ENCODE measurements around the gene SCAMP5. TPM values are rescaled to one million over a fixed set of nuclear protein-coding genes. Genes with fewer than 3 reads are reported as not detected.

Gene SCAMP5
- total RNA-seq, 1 donor from 2014 or later, result 13.9 TPM

- Histone ChIP-seq H3K36me3 (ENCODE audit: control insufficient read depth, insufficient read depth, low read length) (no peaks in the 10 kb centered on the region), H3K27me3 (ENCODE audit: control insufficient read depth, insufficient read depth, low read length) (no peaks in the 10 kb centered on the region), H3K4me3 (ENCODE audit: low read depth, low read length) (no peak overlapping the region)
- TF ChIP-seq CTCF (IDR thresholded peaks at IDR 0.05; ENCODE audit: insufficient read depth, low read length, poor library complexity, severe bottlenecking), result no peak
- DNase-seq (ENCODE audit: low read depth), result no peak
Measured at GRCh38 chr15:75054172-75054897, 59.0 kb downstream of the SCAMP5 start.

GRCh38 chr15:75056036-75056435 lies 60.7 kb downstream of the SCAMP5 start:
- Histone ChIP-seq H3K36me3 (ENCODE audit: control insufficient read depth, insufficient read depth, low read length) (no peaks in the 10 kb centered on the region), H3K4me3 (ENCODE audit: low read depth, low read length) (no peak overlapping the region), H3K27me3 (ENCODE audit: control insufficient read depth, insufficient read depth, low read length) (no peaks in the 10 kb centered on the region)
- DNase-seq (ENCODE audit: low read depth), result no peak
- no peak for TF ChIP-seq CTCF (IDR thresholded peaks at IDR 0.05; ENCODE audit: insufficient read depth, low read length, poor library complexity, severe bottlenecking)

GRCh38 chr15:75058127-75058905 lies 63.0 kb downstream of the SCAMP5 start:
- Histone ChIP-seq H3K36me3 (ENCODE audit: control insufficient read depth, insufficient read depth, low read length) (no peaks in the 10 kb centered on the region), H3K4me3 (ENCODE audit: low read depth, low read length) (no peak overlapping the region), H3K27me3 (ENCODE audit: control insufficient read depth, insufficient read depth, low read length) (no peaks in the 10 kb centered on the region)
- DNase-seq (ENCODE audit: low read depth), result no peak
- TF ChIP-seq CTCF (IDR thresholded peaks at IDR 0.05; ENCODE audit: insufficient read depth, low read length, poor library complexity, severe bottlenecking), result no peak

GRCh38 chr15:75059607-75060006 lies 64.2 kb downstream of the SCAMP5 start:
- Histone ChIP-seq H3K36me3 (ENCODE audit: control insufficient read depth, insufficient read depth, low read length) (no peaks in the 10 kb centered on the region), H3K4me3 (ENCODE audit: low read depth, low read length) (no peak overlapping the region), H3K27me3 (ENCODE audit: control insufficient read depth, insufficient read depth, low read length) (no peaks in the 10 kb centered on the region)
- no peak for DNase-seq (ENCODE audit: low read depth)
- TF ChIP-seq CTCF (IDR thresholded peaks at IDR 0.05; ENCODE audit: insufficient read depth, low read length, poor library complexity, severe bottlenecking), result no peak

GRCh38 chr15:75061272-75061671 lies 65.9 kb downstream of the SCAMP5 start:
- Histone ChIP-seq H3K4me3 (ENCODE audit: low read depth, low read length) (no peak overlapping the region), H3K36me3 (ENCODE audit: control insufficient read depth, insufficient read depth, low read length) (no peaks in the 10 kb centered on the region), H3K27me3 (ENCODE audit: control insufficient read depth, insufficient read depth, low read length) (no peaks in the 10 kb centered on the region)
- no peak for TF ChIP-seq CTCF (IDR thresholded peaks at IDR 0.05; ENCODE audit: insufficient read depth, low read length, poor library complexity, severe bottlenecking)
- DNase-seq (ENCODE audit: low read depth), result no peak
